Endothelial cell (in vitro differentiated cells): Measurements from ENCODE around the gene EML3. TPM values are rescaled to one million over a fixed set of nuclear protein-coding genes. Genes with fewer than 3 reads are reported as not detected.
"Not testable (repeated sequence)": the region's sequence is repeated elsewhere in the genome, so short reads cannot be mapped to it uniquely, and the experiment has no call there.

ENCODE experiments used
- DNase-seq: peaks from one replicate; pipeline ENCODE4 v3.0.0; 2021; ENCODE audit warnings: low spot score
- H3K27ac Mint-ChIP-seq: one replicate; pipeline ENCODE4 v1.8.0; 2021; ENCODE audit warnings: mixed read lengths, inconsistent platforms; ENCODE audit not compliant: unreplicated experiment
- H3K27me3 Mint-ChIP-seq: one replicate; pipeline ENCODE4 v1.8.0; 2021; ENCODE audit warnings: mild to moderate bottlenecking, moderate library complexity, mixed read lengths, inconsistent platforms; ENCODE audit not compliant: unreplicated experiment
- H3K36me3 Mint-ChIP-seq: one replicate; pipeline ENCODE4 v1.8.0; 2021; ENCODE audit warnings: mild to moderate bottlenecking, low read depth, mixed read lengths, inconsistent platforms; ENCODE audit not compliant: unreplicated experiment
- H3K4me1 Mint-ChIP-seq: one replicate; pipeline ENCODE4 v1.8.0; 2021; ENCODE audit warnings: mild to moderate bottlenecking, mixed read lengths, inconsistent platforms; ENCODE audit not compliant: unreplicated experiment
- H3K4me3 Mint-ChIP-seq: one replicate; pipeline ENCODE4 v1.8.0; 2021; ENCODE audit warnings: mild to moderate bottlenecking, mixed read lengths, inconsistent platforms; ENCODE audit not compliant: unreplicated experiment
- H3K9me3 Mint-ChIP-seq: one replicate; pipeline ENCODE4 v1.8.0; 2021; ENCODE audit warnings: mixed read lengths, inconsistent platforms; ENCODE audit not compliant: unreplicated experiment
- CTCF ChIP-seq: fragments of 200-600 bp; sonication (generic); IDR thresholded peaks from one replicate; pipeline ENCODE4 v1.5.0; 2021; ENCODE audit warnings: antibody characterized with exemption; ENCODE audit not compliant: unreplicated experiment
- total RNA-seq: library from RNA; stranded (reverse); fragmentation: NEBNext Ultra II Directional; extraction: Animal tissue kit (Norgen Biotek cat#: 25700); gene quantifications from one replicate; pipeline ENCODE4 v1.2.1, GENCODE V29; 2021; ENCODE audit not compliant: unreplicated experiment

EML3 gene
- total RNA-seq, 1 donor from 2014 or later: 98.6 TPM

GRCh38 chr11:62591448-62592145 is 21.0 kb downstream of the EML3 start, which contains the start of gene TUT1:
TUT1 (minus strand) TSS chr11:62591523; CDS start chr11:62591485, 38 bp downstream.
- H3K36me3 Mint-ChIP-seq: peaks cover 31% of the 10 kb centered on the region
- TF ChIP-seq CTCF: no peak
- no peaks in the 10 kb centered on the region for H3K9me3 Mint-ChIP-seq
- peak within 1 kb of the TSS; percentile 97 for H3K27ac Mint-ChIP-seq
- peak within 1 kb of the TSS; percentile 90 for H3K4me3 Mint-ChIP-seq
- peak; percentile 90 for DNase-seq
- peaks cover 24% of the 10 kb centered on the region for H3K4me1 Mint-ChIP-seq
- peaks cover 8% of the 10 kb centered on the region for H3K27me3 Mint-ChIP-seq

GRCh38 chr11:62588966-62589637 is 23.5 kb downstream of the EML3 start:
- Mint-ChIP-seq H3K9me3 (no peaks in the 10 kb centered on the region), H3K4me1 (peaks cover 20% of the 10 kb centered on the region), H3K27me3 (peaks cover 5% of the 10 kb centered on the region), H3K36me3 (peaks cover 12% of the 10 kb centered on the region), H3K27ac (no peak overlapping the region), H3K4me3 (no peak overlapping the region)
- DNase-seq: no peak
- peak; percentile 51 for TF ChIP-seq CTCF

GRCh38 chr11:62585356-62585755 is 27.2 kb downstream of the EML3 start:
- H3K4me3 Mint-ChIP-seq, H3K9me3 Mint-ChIP-seq, H3K27me3 Mint-ChIP-seq: not testable (repeated sequence)

GRCh38 chr11:62581735-62582134 is 30.8 kb downstream of the EML3 start:
- not testable (repeated sequence) for H3K27ac Mint-ChIP-seq, DNase-seq, H3K9me3 Mint-ChIP-seq, H3K4me3 Mint-ChIP-seq
- H3K36me3 Mint-ChIP-seq: peaks cover 13% of the 10 kb centered on the region
- peaks cover 10% of the 10 kb centered on the region for H3K27me3 Mint-ChIP-seq
- peaks cover 17% of the 10 kb centered on the region for H3K4me1 Mint-ChIP-seq

More at GRCh38 chr11:62585356-62585755, 27.2 kb downstream of the EML3 start:
- not testable (repeated sequence) for H3K27ac Mint-ChIP-seq, H3K4me1 Mint-ChIP-seq, DNase-seq
- peaks cover 12% of the 10 kb centered on the region for H3K36me3 Mint-ChIP-seq

GRCh38 chr11:62580959-62581715 is 31.4 kb downstream of the EML3 start:
- H3K9me3 Mint-ChIP-seq: no peaks in the 10 kb centered on the region
- no peak for TF ChIP-seq CTCF
- peaks cover 10% of the 10 kb centered on the region for H3K27me3 Mint-ChIP-seq
- no peak overlapping the region for H3K27ac Mint-ChIP-seq
- H3K4me1 Mint-ChIP-seq: peaks cover 23% of the 10 kb centered on the region
- peaks cover 17% of the 10 kb centered on the region for H3K36me3 Mint-ChIP-seq
- no peak for DNase-seq
- H3K4me3 Mint-ChIP-seq: peak overlapping the region; percentile 58
